ENCODE results near the gene FRYL. TPM values are rescaled to one million over a fixed set of nuclear protein-coding genes. Genes with fewer than 3 reads are reported as not detected.
"Not testable (repeated sequence)": the region's sequence is repeated elsewhere in the genome, so short reads cannot be mapped to it uniquely, and the experiment has no call there.

FRYL gene
- total RNA-seq, 1 experiment from 2014 or later: 45.8 TPM

DNA sequence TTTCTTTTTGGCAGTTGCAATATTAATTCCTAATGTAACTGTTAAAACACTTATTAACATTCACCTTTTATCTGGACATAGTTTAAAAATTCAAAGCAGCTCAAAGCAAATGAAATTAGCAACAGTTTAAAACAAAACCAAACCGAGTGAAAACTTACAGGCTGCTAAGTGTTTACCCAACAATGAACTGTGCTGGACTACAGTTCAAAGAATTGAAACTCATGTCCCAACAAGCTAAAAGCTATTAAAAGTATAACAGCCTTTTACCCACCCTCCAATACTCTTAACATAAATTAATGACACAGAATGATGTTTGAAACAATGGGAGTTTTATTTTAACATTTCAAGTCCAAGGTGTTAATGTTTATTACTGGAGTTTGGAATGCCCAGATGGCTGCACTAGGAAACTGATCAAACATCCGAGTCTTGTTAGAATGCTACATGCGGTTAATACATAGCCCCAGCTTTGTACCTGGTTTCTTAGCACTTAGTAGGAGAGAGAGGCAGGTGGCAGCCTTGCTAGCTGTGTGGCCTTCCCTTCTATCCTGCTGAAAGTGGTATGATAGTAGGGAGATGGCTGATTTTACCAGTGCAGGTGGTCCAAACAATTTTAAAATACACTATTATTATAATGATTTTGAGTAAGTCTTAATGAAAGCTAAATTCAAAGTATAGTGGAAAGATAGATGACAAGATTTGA is 21.1 kb upstream of the FRYL start:
- H3K4me1 Mint-ChIP-seq (ENCODE audit: low read depth, unreplicated experiment): peaks cover 9% of the 10 kb centered on the region
- no peak overlapping the region for H3K27ac Mint-ChIP-seq (ENCODE audit: unreplicated experiment)
- TF ChIP-seq, protein P1, sequence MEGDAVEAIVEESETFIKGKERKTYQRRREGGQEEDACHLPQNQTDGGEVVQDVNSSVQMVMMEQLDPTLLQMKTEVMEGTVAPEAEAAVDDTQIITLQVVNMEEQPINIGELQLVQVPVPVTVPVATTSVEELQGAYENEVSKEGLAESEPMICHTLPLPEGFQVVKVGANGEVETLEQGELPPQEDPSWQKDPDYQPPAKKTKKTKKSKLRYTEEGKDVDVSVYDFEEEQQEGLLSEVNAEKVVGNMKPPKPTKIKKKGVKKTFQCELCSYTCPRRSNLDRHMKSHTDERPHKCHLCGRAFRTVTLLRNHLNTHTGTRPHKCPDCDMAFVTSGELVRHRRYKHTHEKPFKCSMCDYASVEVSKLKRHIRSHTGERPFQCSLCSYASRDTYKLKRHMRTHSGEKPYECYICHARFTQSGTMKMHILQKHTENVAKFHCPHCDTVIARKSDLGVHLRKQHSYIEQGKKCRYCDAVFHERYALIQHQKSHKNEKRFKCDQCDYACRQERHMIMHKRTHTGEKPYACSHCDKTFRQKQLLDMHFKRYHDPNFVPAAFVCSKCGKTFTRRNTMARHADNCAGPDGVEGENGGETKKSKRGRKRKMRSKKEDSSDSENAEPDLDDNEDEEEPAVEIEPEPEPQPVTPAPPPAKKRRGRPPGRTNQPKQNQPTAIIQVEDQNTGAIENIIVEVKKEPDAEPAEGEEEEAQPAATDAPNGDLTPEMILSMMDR (IDR thresholded peaks at IDR 0.05; ENCODE audit: unreplicated experiment): no peak
- no peaks in the 10 kb centered on the region for H3K9me3 Mint-ChIP-seq (ENCODE audit: low read depth, unreplicated experiment)
- no peaks in the 10 kb centered on the region for H3K36me3 Mint-ChIP-seq (ENCODE audit: insufficient read depth, unreplicated experiment)
- DNase-seq: no peak
- H3K4me3 Mint-ChIP-seq (ENCODE audit: low read depth, unreplicated experiment): no peak overlapping the region
- intact Hi-C loops (cut with micrococcal nuclease; ENCODE audit: unreplicated experiment): no loop called here
- CTCF ChIA-PET: no interaction called here
- BruUV-seq (replicated peaks): no TSS peak
- no peaks in the 10 kb centered on the region for H3K27me3 Mint-ChIP-seq (ENCODE audit: unreplicated experiment)

DNA sequence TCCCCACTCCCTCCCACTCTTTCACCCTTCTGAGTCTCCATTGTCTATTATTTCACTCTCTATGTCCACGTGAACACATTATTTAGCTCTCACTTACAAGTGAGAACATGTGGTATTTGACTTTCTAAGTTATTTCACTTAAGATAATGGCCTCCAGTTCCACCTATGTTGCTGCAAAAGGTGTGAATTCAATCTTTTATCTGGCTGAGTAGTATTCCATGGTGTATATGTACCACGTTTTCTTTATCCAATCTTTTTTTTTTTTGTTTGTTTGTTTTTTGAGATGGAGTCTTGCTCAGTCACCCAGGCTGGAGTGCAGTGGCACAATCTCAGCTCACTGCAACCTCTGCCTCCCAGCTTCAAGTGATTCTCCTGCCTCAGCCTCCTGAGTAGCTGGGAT is 20.1 kb upstream of the FRYL start:
- intact Hi-C loops (cut with micrococcal nuclease; ENCODE audit: unreplicated experiment); H3K27me3 Mint-ChIP-seq (ENCODE audit: unreplicated experiment); H3K27ac Mint-ChIP-seq (ENCODE audit: unreplicated experiment); H3K4me3 Mint-ChIP-seq (ENCODE audit: low read depth, unreplicated experiment); H3K4me1 Mint-ChIP-seq (ENCODE audit: low read depth, unreplicated experiment); H3K36me3 Mint-ChIP-seq (ENCODE audit: insufficient read depth, unreplicated experiment); BruUV-seq (replicated peaks); H3K9me3 Mint-ChIP-seq (ENCODE audit: low read depth, unreplicated experiment); DNase-seq; CTCF ChIA-PET: not testable (repeated sequence)

DNA sequence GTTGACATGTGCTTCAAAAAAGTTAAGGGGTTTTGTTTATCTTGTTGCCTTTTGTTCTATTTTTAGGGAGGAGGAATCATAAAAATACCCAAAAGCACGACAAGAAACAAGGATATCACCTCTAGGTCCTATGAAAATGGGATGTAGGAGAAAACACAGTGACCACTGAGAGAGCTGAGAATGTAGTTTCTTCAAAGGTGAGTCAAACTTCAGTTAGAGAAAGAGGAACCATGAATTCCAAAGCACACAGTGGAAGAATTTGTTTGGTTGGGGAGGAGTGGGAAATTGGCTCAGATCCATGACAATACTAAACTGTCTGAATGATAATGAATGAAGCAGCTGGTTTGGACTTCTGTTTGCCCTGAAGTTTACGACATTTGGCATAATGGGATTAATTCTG is 19.1 kb upstream of the FRYL start:
- no peak for DNase-seq
- no peak overlapping the region for H3K27ac Mint-ChIP-seq (ENCODE audit: unreplicated experiment)
- H3K36me3 Mint-ChIP-seq (ENCODE audit: insufficient read depth, unreplicated experiment): no peaks in the 10 kb centered on the region
- H3K4me3 Mint-ChIP-seq (ENCODE audit: low read depth, unreplicated experiment): no peak overlapping the region
- H3K4me1 Mint-ChIP-seq (ENCODE audit: low read depth, unreplicated experiment): peaks cover 9% of the 10 kb centered on the region
- no peaks in the 10 kb centered on the region for H3K27me3 Mint-ChIP-seq (ENCODE audit: unreplicated experiment)
- intact Hi-C loops (cut with micrococcal nuclease; ENCODE audit: unreplicated experiment): no loop called here
- no TSS peak for BruUV-seq (replicated peaks)
- H3K9me3 Mint-ChIP-seq (ENCODE audit: low read depth, unreplicated experiment): no peaks in the 10 kb centered on the region
- TF ChIP-seq, protein P1 (IDR thresholded peaks at IDR 0.05; ENCODE audit: unreplicated experiment): no peak
- CTCF ChIA-PET: no interaction called here

DNA sequence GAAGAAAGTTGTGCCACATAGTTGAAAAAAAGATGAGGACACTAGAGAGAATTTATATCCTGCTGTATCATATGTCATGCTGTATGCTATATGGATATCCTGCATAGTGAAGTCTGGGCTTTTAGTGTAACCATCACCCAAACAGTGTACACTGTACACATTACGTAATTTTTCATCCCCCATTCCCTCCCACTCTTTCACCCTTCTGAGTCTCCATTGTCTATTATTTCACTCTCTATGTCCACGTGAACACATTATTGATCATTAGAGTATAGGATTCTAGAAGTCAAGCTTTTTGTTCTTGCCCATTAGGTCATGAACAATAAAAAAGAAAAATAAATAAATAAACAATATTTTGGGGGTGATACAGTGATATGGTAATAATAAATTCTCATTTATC is 18.0 kb upstream of the FRYL start:
- Mint-ChIP-seq H3K36me3 (ENCODE audit: insufficient read depth, unreplicated experiment) (no peaks in the 10 kb centered on the region), H3K4me3 (ENCODE audit: low read depth, unreplicated experiment) (no peak overlapping the region), H3K9me3 (ENCODE audit: low read depth, unreplicated experiment) (no peaks in the 10 kb centered on the region), H3K27me3 (ENCODE audit: unreplicated experiment) (no peaks in the 10 kb centered on the region), H3K4me1 (ENCODE audit: low read depth, unreplicated experiment) (peaks cover 9% of the 10 kb centered on the region), H3K27ac (ENCODE audit: unreplicated experiment) (no peak overlapping the region)
- no peak for DNase-seq
- BruUV-seq (replicated peaks): no TSS peak
- TF ChIP-seq, protein P1 (IDR thresholded peaks at IDR 0.05; ENCODE audit: unreplicated experiment): no peak
- CTCF ChIA-PET: no interaction called here
- intact Hi-C loops (cut with micrococcal nuclease; ENCODE audit: unreplicated experiment): no loop called here

DNA sequence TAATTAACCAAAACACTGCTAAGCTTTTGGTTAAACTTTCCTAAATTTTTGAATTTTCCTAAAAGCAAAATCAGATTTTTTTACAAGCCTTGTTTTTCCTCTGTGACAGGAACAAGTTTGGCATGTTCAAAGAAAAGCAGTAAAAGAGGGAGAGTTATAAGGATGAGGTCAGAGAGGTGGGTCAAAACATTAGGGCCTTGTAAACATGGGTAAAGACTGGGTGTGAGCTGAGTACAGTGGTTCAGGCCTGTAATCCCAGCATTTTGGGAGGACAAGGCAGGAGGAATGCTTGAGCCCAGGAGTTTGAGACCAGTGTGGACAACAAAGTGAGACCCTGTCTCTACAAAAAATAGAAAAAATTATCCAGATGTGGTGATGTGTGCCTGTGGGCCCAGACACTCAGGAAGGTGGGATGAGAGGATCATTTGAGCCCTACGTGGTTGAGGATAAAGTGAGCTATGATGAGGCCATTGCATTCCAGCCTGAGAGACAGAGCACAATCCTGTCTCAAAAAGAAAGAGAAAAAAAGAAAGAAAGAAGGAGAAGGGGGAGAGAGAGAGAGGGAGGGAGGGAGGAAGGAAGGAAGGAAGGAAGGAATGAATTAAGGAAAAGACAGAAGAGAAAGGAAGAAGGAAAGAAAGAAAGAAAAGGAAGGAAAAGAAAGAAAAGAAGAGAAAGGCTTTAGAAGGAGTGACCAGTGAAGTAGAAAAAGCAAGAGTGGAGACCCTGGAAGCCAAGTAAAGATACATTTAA is 17.0 kb upstream of the FRYL start:
- Mint-ChIP-seq H3K9me3 (ENCODE audit: low read depth, unreplicated experiment) (no peaks in the 10 kb centered on the region), H3K4me1 (ENCODE audit: low read depth, unreplicated experiment) (peaks cover 8% of the 10 kb centered on the region), H3K27me3 (ENCODE audit: unreplicated experiment) (no peaks in the 10 kb centered on the region), H3K4me3 (ENCODE audit: low read depth, unreplicated experiment) (no peak overlapping the region), H3K36me3 (ENCODE audit: insufficient read depth, unreplicated experiment) (no peaks in the 10 kb centered on the region), H3K27ac (ENCODE audit: unreplicated experiment) (no peak overlapping the region)
- TF ChIP-seq, protein P1 (IDR thresholded peaks at IDR 0.05; ENCODE audit: unreplicated experiment): no peak
- CTCF ChIA-PET: no interaction called here
- no peak for DNase-seq
- BruUV-seq (replicated peaks): no TSS peak
- intact Hi-C loops (cut with micrococcal nuclease; ENCODE audit: unreplicated experiment): no loop called here

Data from Calu3 (cell line).